Measurements from ENCODE around the gene SLC15A5.

DNA sequence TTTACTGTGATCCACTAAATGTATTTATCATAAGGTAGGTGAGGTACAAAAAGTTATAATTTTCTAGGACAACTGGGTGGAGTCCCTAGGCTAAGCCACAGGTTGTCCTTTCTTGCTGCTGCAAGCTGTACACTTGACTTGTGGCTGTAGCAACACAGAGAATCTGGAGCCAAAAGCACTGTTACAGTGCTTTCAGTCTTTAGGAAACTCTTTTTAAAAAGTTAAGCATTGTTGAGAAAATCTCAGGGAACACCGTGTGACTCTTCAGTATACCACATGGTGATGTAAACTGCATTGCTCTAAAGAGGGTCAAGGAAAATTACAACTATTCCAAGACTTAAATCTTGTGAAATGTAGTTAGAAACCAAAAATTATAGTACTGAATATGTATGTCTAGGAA, 11.4 kb downstream of the SLC15A5 start:
- TF ChIP-seq EZH2 (IDR thresholded peaks at IDR 0.05), result no peak
- no peak for TF ChIP-seq POLR2AphosphoS5 (IDR thresholded peaks at IDR 0.05; ENCODE audit: borderline replicate concordance, low read depth, low read length)
- no peak for TF ChIP-seq FOXP2 (optimal IDR thresholded peaks at IDR 0.05; ENCODE audit: control extremely low read depth, extremely low read length, insufficient read depth)
